HG03159 (cell line): ENCODE results near the gene SMPDL3B.

Experiments
- ATAC-seq: cut with Tn5 transposase; IDR thresholded peaks from one replicate; pipeline ENCODE4 v1.9.1; 2021; ENCODE audit warnings: mild to moderate bottlenecking, moderate library complexity; ENCODE audit not compliant: unreplicated experiment

Gene SMPDL3B

DNA sequence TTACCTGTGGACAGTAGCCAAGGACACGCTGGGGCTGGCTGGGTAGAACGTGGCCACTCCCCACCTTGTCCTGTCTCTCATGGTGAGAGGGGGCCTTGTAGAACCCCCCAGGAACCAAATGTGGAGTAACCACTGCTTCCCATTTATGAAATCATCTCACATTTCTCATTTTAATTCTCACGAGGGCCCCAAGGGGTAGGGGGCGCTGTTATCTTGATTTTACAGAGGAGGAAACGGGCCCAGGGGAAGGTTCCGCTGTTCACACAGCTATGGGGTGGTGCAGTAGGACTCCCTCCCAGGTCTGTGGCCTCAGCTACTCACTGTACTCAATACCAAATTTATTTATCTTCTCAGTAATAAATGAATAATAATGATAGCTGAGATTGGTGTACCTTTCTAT, 5.5 kb downstream of the SMPDL3B start:
- ATAC-seq, result no peak

DNA sequence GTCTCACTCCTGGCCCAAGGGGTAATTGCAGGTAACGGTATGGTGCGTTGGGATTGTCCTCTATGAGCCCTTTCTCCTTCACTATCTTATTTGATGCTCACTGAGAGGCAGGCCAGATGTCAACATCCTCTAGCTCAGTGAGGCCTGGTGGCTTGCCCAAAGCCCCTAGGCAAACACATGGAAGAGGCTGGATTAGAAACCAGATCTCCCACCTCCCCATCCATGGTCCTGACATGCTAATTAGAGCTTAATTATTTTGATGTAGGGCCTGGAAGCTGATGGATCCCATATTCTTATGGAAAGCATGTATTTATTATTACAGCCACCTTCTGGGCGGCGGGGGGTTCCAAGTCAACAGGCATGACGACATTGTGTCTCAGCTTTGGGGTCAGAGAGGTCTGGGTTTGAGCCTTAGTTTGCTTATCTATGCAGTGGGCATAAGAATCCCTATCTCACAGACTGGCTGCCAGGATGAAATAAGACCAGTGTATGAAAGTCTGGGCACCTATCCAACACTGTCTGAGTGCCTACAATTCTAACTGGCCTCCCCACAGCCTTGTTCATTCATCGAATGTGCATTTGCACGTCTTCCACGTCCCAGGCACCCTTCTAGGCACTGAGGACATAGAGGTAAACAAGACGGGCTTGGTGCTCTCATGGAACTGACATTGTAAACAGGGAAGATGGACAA, 6.2 kb downstream of the SMPDL3B start:
- no peak for ATAC-seq

DNA sequence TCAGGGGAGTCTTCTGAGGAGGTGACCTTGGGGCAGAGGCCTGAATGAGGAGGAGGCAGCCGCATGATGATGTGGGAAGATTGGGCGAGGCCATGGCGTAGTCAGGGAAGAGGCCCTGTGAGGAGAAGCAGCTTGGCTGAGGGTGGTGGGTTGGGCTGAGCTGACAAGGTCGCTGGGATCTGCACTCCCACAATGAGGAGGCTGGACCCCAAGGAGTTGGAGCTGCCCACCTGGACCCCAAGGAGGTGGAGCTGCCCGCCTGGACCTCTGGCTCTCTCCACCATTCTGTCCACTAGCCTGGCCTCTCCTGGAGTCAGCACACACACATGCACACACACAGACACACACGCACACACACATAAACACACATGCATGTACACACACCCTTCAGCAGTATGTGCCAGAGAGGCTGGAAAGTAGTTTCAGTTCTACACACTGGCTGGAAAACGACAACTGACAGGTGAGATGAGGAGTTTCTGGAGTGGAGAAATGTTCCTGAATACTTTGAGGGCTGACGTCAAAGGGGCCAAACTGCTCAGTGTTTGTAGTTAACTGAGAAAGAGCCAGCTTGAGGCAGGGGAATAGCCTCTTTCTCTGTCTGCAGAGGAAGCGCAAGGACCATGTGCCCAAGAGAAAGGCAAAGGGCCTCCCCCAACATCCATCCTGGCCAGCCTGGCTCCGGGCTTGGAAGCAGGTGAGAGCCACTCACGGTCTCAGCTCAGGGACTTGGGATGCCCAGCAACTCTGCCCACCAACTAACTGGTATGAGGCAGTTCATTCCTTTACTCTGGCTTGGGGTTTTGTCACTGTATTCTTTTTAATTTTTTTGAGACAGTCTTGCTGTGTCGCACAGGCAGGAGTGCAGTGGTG, 7.1 kb downstream of the SMPDL3B start:
- no peak for ATAC-seq

DNA sequence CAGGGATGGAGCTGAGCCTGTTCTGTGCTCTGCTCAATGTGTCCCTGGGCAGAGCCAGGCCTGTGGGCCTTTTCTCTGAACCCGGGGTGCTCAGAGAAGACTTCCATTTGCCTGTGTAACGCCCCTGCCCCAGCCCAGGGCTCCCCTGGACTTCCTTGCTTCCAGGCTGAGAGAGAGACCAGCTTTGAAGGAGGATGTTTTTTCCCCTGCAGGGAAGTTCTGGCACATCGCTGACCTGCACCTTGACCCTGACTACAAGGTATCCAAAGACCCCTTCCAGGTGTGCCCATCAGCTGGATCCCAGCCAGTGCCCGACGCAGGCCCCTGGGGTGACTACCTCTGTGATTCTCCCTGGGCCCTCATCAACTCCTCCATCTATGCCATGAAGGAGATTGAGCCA, 10.2 kb downstream of the SMPDL3B start:
- ATAC-seq, result no peak

DNA sequence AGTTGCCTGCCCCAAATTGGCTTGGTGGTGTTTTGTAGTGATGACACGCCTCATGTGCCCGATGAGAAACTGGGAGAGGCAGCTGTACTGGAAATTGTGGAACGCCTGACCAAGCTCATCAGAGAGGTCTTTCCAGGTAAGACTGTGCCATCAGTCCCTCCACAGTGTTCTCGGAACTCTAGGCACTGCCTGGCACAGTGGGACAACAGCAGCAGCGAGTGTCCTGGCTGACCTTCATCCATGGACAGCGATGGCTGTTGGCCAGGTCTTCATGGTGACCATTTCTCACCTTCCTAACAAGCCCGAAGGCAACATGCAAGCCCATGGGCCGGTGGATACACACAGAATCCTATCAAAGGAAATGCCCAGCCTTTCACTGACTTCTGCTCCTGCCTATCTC, 14.2 kb downstream of the SMPDL3B start:
- ATAC-seq, result no peak

DNA sequence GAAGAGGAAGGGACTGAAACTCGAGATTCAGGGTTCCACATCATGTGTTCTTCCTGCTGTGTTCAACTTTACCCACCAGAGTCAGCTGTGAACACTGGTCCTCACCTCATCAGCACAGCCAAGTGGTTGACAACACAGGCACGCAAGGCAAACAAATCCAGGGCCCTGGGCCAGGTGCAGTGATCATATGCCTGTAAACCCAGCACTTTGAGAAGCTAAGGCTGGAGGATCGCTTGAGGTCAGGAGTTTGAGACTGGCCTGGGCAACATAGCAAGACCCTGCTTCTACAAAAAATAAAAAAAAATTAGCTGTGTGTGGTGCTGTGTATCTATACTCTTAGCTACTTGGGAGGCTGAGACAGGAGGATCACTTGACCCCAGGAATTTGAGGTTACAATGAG, 16.6 kb downstream of the SMPDL3B start:
- ATAC-seq, result no peak

DNA sequence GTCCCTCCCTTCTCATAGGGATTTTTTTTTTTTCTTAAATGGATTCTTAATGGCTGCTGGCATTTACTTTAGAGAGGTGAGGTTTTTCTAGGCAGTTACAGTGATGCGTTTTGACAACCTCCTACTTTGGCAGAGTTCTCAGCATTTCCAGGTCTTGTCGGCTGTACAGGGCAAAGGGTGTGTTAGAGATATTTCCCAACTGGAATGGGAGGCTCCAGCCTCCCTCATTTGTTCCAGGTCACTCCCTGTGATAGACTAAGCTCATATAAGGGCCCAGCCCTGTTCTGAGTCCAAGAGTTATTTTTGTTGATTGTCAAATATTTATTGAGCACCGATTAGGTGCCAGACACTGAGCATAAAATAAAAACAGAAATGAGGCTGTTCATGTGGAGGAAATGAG, 17.3 kb downstream of the SMPDL3B start:
- no peak for ATAC-seq

DNA sequence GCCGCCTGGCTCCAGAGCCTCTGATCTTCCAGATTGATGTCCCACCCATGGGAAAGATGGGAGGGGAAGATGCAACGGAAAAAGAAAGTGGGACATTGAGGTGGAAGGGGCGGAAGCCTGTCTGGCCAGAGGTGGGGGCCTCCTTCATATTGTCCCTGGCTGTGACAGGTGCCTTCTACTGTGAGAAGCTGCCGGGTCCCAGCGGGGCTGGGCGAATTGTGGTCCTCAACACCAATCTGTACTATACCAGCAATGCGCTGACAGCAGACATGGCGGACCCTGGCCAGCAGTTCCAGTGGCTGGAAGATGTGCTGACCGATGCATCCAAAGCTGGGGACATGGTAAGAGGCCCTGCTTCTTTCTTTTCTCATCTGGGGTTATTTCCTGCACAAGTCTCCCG, 19.4 kb downstream of the SMPDL3B start:
- ATAC-seq, result no peak

DNA sequence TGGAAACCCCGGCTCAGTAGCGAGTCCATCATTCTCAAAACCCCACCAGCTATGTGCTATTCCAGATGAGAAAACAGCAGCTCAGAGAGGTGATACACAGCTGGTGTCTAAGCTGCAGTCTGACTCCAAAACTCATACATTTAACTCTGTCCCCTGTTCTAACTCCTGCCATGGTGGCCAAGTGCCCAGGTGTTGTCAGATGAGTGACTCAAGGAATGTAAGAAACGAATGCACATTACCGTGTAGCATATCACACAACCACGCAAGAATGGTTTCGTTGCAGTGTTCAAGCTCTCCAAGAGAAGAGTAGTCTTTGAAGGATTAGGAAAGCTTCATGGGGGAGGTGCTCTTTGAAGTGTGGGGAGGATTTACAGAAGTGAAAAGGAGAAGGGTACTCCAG, 20.3 kb downstream of the SMPDL3B start:
- ATAC-seq, result no peak

DNA sequence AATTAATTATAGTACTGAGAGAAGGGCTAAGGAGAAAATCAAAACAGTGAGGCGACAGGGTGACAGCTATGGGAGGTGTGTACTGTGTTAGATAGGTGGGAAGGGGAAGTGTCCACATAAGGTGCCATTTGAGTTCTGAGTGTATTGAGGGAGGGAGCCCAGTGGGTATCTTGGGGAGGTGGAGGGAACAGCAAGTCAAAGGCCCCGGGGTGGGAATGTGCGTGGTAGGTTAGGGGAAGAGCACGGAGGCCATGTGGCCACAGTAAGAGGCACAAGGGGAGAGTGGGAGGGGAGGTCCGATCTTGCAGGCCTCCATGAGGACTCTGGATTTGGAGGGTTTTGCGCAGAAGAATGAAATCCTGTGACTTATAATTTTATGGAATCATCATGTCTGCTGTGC, 22.0 kb downstream of the SMPDL3B start:
- no peak for ATAC-seq

DNA sequence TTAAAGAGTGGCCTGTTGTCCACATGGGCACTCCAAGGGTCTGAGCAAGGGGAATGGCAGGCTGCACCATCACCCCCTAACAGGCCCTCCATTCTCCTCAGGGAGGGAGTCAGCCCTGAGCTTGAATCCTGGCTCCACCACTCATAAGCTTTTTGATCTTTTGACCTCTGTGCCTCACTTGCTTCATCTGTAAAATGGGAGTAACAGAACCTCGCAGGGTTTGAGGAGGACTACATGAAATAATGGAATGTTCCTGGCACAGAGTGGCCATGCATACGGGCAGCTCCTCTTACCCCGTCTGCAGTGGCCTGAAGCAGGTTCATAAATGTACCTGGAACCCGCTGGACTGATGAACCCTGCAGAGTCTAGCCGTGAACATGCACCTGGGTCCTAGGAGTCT, 22.9 kb downstream of the SMPDL3B start:
- no peak for ATAC-seq

DNA sequence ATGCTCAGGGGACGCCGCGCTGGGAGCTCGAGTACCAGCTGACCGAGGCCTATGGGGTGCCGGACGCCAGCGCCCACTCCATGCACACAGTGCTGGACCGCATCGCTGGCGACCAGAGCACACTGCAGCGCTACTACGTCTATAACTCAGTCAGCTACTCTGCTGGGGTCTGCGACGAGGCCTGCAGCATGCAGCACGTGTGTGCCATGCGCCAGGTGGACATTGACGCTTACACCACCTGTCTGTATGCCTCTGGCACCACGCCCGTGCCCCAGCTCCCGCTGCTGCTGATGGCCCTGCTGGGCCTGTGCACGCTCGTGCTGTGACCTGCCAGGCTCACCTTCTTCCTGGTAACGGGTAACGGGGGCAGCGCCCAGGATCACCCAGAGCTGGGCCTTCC, 23.7 kb downstream of the SMPDL3B start:
- no peak for ATAC-seq

DNA sequence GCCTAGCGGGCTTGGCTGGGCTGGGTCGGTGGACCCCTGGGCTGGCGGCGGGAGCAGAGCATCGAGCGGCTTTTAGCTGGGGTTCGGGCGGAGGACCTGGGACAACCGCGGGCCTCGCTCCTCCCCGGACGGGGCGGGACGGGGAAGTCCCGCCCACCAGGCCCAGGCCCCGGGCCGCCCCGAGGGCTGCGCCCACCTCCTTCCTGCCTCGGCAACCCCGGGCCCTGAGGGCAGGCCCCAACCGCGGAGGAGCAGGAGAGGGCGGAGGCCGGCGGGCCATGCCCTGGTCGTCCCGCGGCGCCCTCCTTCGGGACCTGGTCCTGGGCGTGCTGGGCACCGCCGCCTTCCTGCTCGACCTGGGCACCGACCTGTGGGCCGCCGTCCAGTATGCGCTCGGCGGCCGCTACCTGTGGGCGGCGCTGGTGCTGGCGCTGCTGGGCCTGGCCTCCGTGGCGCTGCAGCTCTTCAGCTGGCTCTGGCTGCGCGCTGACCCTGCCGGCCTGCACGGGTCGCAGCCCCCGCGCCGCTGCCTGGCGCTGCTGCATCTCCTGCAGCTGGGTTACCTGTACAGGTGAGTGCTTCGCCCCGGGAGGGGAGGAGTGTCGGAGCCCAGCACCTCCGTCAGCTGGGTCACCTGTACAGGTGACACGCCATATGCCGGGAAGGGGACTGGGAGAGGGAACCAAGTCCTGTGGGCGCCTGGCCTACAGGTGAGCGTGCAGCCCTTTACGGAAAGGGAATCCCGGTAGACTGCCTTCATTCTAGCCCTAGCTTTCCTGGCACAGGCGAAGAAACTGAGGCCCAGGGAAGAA, 25.2 kb downstream of the SMPDL3B start, which contains the start of gene XKR8:
TSS of gene XKR8 (plus strand) at position 182 of the 812 bp plus-strand sequence. CDS start at position 279, 97 bp downstream.
- ATAC-seq, result peak; percentile 79

DNA sequence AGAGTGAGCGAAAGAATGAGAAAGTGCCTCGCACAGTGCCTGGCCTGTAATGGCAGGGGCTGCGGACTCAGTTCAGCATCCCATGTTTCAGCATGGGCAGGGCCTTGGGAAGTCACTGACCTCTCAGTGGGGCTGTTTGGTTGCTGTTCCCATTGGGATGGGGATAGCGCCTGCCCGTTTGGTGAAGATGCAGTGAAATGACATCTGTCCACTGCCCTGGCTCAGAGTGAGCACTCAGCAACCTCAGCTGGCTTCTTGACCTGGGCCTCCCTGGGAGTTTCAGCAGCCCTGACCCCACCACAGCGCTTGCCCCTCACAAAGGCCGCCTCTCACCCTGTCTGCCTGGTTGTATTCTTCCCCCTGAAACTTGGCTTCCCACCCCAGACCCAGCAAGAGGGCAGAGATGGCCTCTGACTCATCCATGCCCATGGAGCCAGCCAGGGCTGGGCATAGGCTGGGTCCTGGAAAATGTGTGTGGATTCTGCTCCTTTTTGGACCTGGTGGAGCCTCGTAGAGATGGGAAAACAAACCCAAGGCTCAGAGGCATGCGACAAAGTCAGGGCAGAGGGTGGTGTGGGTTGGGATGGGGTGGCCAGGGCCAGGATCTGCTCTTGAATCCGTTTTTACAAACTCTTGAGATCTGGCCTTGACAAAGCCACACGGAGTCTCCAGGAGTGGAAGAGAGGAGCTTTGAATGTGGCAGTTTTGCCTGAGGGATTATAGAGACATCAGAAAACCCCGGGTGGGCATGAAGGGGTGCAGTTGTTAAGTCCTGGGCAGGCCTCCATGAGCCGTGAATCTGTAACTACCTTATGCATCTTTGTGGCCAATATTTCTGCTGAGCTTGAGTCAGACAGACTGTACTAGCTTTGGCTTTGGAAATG, 26.2 kb downstream of the SMPDL3B start:
- ATAC-seq, result no peak

DNA sequence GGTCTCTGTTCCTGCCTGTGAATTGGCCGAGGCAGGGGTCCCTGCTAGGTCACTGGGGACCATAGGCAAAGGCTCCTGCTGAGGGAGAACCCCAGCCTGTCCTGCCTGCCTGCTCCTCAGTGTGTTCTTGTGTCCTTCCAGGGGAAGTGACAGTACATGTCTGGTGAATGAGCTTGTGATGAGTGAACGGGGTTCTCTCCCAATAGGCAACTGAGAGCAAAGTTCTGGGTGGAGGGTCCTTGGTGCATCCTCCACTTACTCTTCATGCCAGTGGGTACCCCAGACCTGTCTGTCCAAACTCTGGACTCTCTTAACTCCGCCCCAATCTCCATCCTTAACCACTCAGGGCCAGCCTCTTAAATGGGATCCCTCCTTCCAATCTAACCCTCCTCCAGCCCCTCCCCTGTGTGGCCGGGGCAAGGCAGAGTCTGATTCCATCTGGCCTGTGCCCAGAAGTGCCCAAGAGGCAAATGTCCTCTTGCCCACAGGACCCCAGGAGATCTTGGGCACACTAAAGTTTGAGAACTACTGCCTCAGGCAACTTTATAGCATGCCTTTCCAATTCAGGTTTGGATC, 26.9 kb downstream of the SMPDL3B start:
- no peak for ATAC-seq

DNA sequence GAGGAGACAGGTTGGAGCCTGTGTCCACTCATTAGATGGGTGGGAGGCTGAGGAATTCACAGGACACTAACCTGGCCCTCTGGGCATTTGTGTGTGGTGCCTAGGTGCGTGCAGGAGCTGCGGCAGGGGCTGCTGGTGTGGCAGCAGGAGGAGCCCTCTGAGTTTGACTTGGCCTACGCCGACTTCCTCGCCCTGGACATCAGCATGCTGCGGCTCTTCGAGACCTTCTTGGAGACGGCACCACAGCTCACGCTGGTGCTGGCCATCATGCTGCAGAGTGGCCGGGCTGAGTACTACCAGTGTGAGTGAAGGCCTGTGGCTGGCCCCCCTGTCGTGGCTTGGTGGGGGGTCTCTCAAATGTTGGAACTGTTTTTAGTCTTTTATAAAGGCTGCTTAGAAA, 28.6 kb downstream of the SMPDL3B start:
- no peak for ATAC-seq

DNA sequence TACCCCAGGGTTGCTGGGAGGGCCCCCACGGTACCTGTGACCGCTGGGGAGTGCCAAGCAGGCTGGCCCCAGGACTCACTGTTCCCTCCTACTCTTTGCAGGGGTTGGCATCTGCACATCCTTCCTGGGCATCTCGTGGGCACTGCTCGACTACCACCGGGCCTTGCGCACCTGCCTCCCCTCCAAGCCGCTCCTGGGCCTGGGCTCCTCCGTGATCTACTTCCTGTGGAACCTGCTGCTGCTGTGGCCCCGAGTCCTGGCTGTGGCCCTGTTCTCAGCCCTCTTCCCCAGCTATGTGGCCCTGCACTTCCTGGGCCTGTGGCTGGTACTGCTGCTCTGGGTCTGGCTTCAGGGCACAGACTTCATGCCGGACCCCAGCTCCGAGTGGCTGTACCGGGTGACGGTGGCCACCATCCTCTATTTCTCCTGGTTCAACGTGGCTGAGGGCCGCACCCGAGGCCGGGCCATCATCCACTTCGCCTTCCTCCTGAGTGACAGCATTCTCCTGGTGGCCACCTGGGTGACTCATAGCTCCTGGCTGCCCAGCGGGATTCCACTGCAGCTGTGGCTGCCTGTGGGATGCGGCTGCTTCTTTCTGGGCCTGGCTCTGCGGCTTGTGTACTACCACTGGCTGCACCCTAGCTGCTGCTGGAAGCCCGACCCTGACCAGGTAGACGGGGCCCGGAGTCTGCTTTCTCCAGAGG, 31.8 kb downstream of the SMPDL3B start:
- no peak for ATAC-seq

DNA sequence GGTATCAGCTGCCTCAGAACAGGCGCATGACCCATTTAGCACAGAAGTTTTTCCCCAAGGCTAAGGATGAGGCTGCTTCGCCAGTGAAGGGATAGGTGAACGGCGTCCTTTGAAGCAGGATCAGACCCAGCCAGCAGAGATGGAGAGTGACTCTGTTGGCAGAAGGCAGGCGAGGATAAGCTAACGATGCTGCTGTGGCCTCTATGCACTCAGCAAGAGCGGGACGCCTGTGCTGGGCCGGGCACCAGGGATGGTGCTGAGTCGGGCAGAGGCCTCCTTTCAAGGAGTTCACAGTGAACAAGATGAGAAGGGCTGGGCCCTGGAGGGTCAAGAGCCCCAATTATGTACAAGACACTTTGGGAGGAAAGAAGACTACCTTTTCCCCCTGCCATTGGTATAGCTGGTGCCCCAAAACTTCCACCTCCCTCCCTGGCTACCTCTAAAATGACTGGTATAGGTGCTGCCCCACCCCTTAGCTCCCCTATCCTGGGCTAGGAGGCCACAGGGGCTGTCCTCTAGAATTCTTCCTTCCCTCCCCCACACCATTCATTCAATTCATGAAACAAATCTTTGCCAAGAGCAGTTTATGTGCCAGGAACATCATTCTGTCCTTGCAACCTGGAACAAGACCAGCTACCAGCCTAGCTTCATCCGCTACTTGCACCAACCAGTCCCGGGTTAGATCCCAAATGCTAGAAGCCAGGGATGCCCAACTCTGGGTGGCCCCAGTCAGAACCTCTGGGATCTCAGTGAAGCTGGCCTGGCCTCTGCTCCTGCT, 32.5 kb downstream of the SMPDL3B start:
- no peak for ATAC-seq
